Endothelial cell of umbilical vein (primary cell): ENCODE data around the gene CHMP5. TPM values are rescaled to one million over a fixed set of nuclear protein-coding genes. Genes with fewer than 3 reads are reported as not detected.

Experiments used
- BruUV-seq: library from RNA; stranded (reverse); fragments of 400-500 nt; replicated peaks from 2 replicates; lab custom pipeline; 2021; lab: Mats Ljungman, UMichigan
- CTCF ChIA-PET: fragments of 300-600, 350-600 bp; sonication (Branson Sonifier 250); formaldehyde crosslinking; loops from one replicate; lab custom pipeline; 2021; ENCODE audit warnings: antibody characterized with exemption, inconsistent platforms; lab: Charles Lee
- POLR2A ChIA-PET: fragments of 300-600, 350-600 bp; sonication (Branson Sonifier 250); formaldehyde crosslinking; loops from one replicate; lab custom pipeline; 2021; ENCODE audit warnings: antibody characterized with exemption, inconsistent platforms; lab: Charles Lee
- DNase-seq: peaks from one replicate; pipeline ENCODE4 v3.0.0-alpha.2; 2011; ENCODE audit warnings: low read depth, low spot score
- FAIRE-seq: peaks from 2 replicates; lab custom pipeline; 2011; peaks lifted over from hg19 to GRCh38; lab: Jason Lieb, UNC
- H2AFZ ChIP-seq: 2 replicates; pipeline ENCODE4 v1.6.0; 2012; ENCODE audit warnings: low read depth, low read length, control low read depth, inconsistent platforms
- H3K27ac ChIP-seq: 2 replicates; pipeline ENCODE4 v1.5.1; 2011; ENCODE audit warnings: low read depth, mild to moderate bottlenecking, control low read depth, low read length, moderate library complexity; ENCODE audit not compliant: insufficient read depth
- H3K27me3 ChIP-seq, 2 experiments: 2 replicates each; pipeline versions ENCODE4 v1.6.0 to v1.6.1; 2011; ENCODE audit warnings: low read length in 2 of 2, mixed read lengths in 1 of 2; ENCODE audit not compliant: control insufficient read depth in 2 of 2, insufficient read depth in 2 of 2
- H3K36me3 ChIP-seq, 2 experiments: 2 replicates in 1 of 2; 3 replicates in 1 of 2; pipeline ENCODE4 v1.5.1; 2011; ENCODE audit warnings: low read length in 2 of 2, mild to moderate bottlenecking in 1 of 2, moderate library complexity in 1 of 2; ENCODE audit not compliant: control insufficient read depth in 2 of 2, insufficient read depth in 2 of 2; ENCODE audit errors: extremely low read depth in 1 of 2
- H3K4me1 ChIP-seq: 3 replicates; pipeline ENCODE4 v1.5.1; 2011; ENCODE audit warnings: mild to moderate bottlenecking, low read length; ENCODE audit not compliant: control insufficient read depth, insufficient read depth; ENCODE audit errors: extremely low read depth
- H3K4me2 ChIP-seq: 2 replicates; pipeline ENCODE4 v1.6.1; 2011; ENCODE audit warnings: low read length, control low read depth, mixed read lengths; ENCODE audit not compliant: insufficient read depth
- H3K4me3 ChIP-seq, 3 experiments: fragments of 200-600 bp in 1 of 3; sonication (generic), shearing (Covaris generic) in 1 of 3; replicated peaks in 1 of 3; 2 replicates each; pipeline ENCODE4 v1.5.1; 2011 to 2016; ENCODE audit warnings: control low read depth in 3 of 3, low read length in 3 of 3, mild to moderate bottlenecking in 2 of 3, inconsistent platforms in 1 of 3, low read depth in 1 of 3, moderate library complexity in 1 of 3; ENCODE audit not compliant: insufficient read depth in 1 of 3
- H3K79me2 ChIP-seq: 2 replicates; pipeline ENCODE4 v1.6.0; 2012; ENCODE audit warnings: low read length, inconsistent platforms; ENCODE audit not compliant: control insufficient read depth, insufficient read depth
- H3K9ac ChIP-seq: replicated peaks from 2 replicates; pipeline ENCODE3; 2011; ENCODE audit warnings: low read length, control low read depth; ENCODE audit not compliant: insufficient read depth; ENCODE audit errors: extremely low read depth
- H3K9me1 ChIP-seq: replicated peaks from 3 replicates; pipeline ENCODE4 v1.6.0; 2011; ENCODE audit warnings: mild to moderate bottlenecking, low read length; ENCODE audit not compliant: control insufficient read depth, insufficient read depth; ENCODE audit errors: extremely low read depth
- H3K9me3 ChIP-seq: replicated peaks from 2 replicates; pipeline ENCODE4 v1.5.1; 2012; ENCODE audit warnings: low read length, inconsistent platforms; ENCODE audit not compliant: control insufficient read depth, insufficient read depth
- H4K20me1 ChIP-seq: replicated peaks from 2 replicates; pipeline ENCODE3; 2011; ENCODE audit warnings: mild to moderate bottlenecking, low read length; ENCODE audit not compliant: control insufficient read depth, insufficient read depth; ENCODE audit errors: extremely low read depth
- CTCF ChIP-seq, 2 donors: IDR thresholded peaks; 1 replicate in 1 of 2; 2 replicates in 1 of 2; pipeline ENCODE4 v1.5.1; 2011; ENCODE audit warnings: low read length in 2 of 2, mild to moderate bottlenecking in 2 of 2, moderate library complexity in 2 of 2, control low read depth in 1 of 2, inconsistent platforms in 1 of 2, low read depth in 1 of 2; ENCODE audit not compliant: insufficient read depth in 1 of 2; ENCODE audit errors: extremely low read depth in 1 of 2
- EZH2 ChIP-seq: IDR thresholded peaks from 2 replicates; pipeline ENCODE4 v1.6.1; 2012; ENCODE audit warnings: borderline replicate concordance, low read depth, mild to moderate bottlenecking, moderate library complexity, low read length, inconsistent platforms; ENCODE audit not compliant: severe bottlenecking
- FOS ChIP-seq: IDR thresholded peaks from 2 replicates; pipeline ENCODE4 v1.6.1; 2011; ENCODE audit warnings: mild to moderate bottlenecking, low read length, moderate library complexity, borderline replicate concordance; ENCODE audit not compliant: insufficient read depth
- GATA2 ChIP-seq: IDR thresholded peaks from 2 replicates; pipeline ENCODE4 v1.7.0; 2011; ENCODE audit warnings: low read depth, mild to moderate bottlenecking, moderate library complexity, mixed read lengths, low read length; ENCODE audit not compliant: insufficient read length, insufficient read depth
- JUN ChIP-seq: IDR thresholded peaks from 2 replicates; pipeline ENCODE4 v1.6.1; 2011; ENCODE audit warnings: borderline replicate concordance, low read depth; ENCODE audit not compliant: insufficient read length, insufficient read depth
- MAX ChIP-seq: IDR thresholded peaks from 2 replicates; pipeline ENCODE4 v1.6.1; 2011; ENCODE audit not compliant: insufficient read depth, insufficient read length
- MYC ChIP-seq: IDR thresholded peaks from one replicate; pipeline ENCODE4 v1.6.1; 2011; ENCODE audit warnings: mild to moderate bottlenecking, low read depth, low read length
- POLR2A ChIP-seq: IDR thresholded peaks from 2 replicates; pipeline ENCODE4 v1.6.1; 2012; ENCODE audit warnings: low read depth, mild to moderate bottlenecking, control low read depth, low read length
- POLR2AphosphoS5 ChIP-seq: IDR thresholded peaks from 2 replicates; pipeline ENCODE4 v1.6.1; 2012; ENCODE audit warnings: low read depth, mild to moderate bottlenecking, control low read depth, low read length, moderate library complexity; ENCODE audit not compliant: insufficient read depth
- dilution Hi-C: fragments of 300-500 bp; cut with MboI; formaldehyde crosslinking; loops from one replicate; pipeline ENCODE4 v1.15.0; 2019; ENCODE audit warnings: low sequenced_read_pairs; ENCODE audit not compliant: extremely low pct_ligation_motif_present
- intact Hi-C: fragments of 100-400 bp; cut with micrococcal nuclease; formaldehyde crosslinking; loops from one replicate; pipeline ENCODE4 v1.10.0; 2022
- polyA plus RNA-seq, 4 experiments: library from polyadenylated mRNA; depleted of rRNA in 3 of 4; stranded (reverse) in 3 of 4; unstranded in 1 of 4; fragments of >200 nt; gene quantifications; 2 replicates each; pipeline versions ENCODE4 v1.2.1 to v1.2.3, GENCODE V29; 2011 to 2012; ENCODE audit warnings: missing spikeins in 1 of 4
- total RNA-seq: library from RNA; stranded (reverse); gene quantifications from 2 replicates; pipeline ENCODE4 v1.2.3, GENCODE V29; 2021

Gene CHMP5
- total and polyA plus RNA-seq, 2 donors (not counting 3 experiments of a cell fraction or from before 2014, with no cell fraction given): 33.2 to 55.8 TPM

GRCh38 chr9:33236571-33236970 lies 28.3 kb upstream of the CHMP5 start:
- no peak overlapping the region for H3K4me2 ChIP-seq
- TF ChIP-seq GATA2 (no peak), POLR2A (no peak), MYC (no peak), FOS (no peak), EZH2 (no peak), POLR2AphosphoS5 (no peak), JUN (no peak), CTCF (IDR thresholded peaks at IDR 0.05; ENCODE audit: extremely low read depth in 1 of 2, insufficient read depth in 1 of 2, low read depth in 1 of 2, low read length in 2 of 2) (no peak), MAX (no peak)
- intact Hi-C loops (no loop called here), dilution Hi-C loops (no loop called here)
- H2AFZ ChIP-seq: no peak overlapping the region
- no peaks in the 10 kb centered on the region for H3K9me1 ChIP-seq
- CTCF ChIA-PET: interaction anchor here (2.2 kb wide), 1 partner anchor 10 kb away, joined by 8 read pairs; no protein-coding TSS in a partner anchor
- FAIRE-seq (no peak), DNase-seq (no peak)
- BruUV-seq: no TSS peak
- no peaks in the 10 kb centered on the region for H3K4me1 ChIP-seq
- POLR2A ChIA-PET: no interaction called here
- H3K27me3 ChIP-seq: peaks cover 0 to 18% of the 10 kb centered on the region in 2 experiments
- H3K79me2 ChIP-seq: no peaks in the 10 kb centered on the region
- no peak overlapping the region for H3K27ac ChIP-seq
- no peak overlapping the region for H3K4me3 ChIP-seq
- no peaks in the 10 kb centered on the region for H3K9me3 ChIP-seq
- no peaks in the 10 kb centered on the region for H3K36me3 ChIP-seq
- no peaks in the 10 kb centered on the region for H4K20me1 ChIP-seq
- H3K9ac ChIP-seq: no peak overlapping the region
